HG03039 (cell line): ENCODE measurements around the gene C11orf86.

Source experiments
- ATAC-seq: cut with Tn5 transposase; IDR thresholded peaks from one replicate; pipeline ENCODE4 v1.9.1; 2021; ENCODE audit warnings: mild to moderate bottlenecking, moderate library complexity; ENCODE audit not compliant: unreplicated experiment

Gene C11orf86

DNA sequence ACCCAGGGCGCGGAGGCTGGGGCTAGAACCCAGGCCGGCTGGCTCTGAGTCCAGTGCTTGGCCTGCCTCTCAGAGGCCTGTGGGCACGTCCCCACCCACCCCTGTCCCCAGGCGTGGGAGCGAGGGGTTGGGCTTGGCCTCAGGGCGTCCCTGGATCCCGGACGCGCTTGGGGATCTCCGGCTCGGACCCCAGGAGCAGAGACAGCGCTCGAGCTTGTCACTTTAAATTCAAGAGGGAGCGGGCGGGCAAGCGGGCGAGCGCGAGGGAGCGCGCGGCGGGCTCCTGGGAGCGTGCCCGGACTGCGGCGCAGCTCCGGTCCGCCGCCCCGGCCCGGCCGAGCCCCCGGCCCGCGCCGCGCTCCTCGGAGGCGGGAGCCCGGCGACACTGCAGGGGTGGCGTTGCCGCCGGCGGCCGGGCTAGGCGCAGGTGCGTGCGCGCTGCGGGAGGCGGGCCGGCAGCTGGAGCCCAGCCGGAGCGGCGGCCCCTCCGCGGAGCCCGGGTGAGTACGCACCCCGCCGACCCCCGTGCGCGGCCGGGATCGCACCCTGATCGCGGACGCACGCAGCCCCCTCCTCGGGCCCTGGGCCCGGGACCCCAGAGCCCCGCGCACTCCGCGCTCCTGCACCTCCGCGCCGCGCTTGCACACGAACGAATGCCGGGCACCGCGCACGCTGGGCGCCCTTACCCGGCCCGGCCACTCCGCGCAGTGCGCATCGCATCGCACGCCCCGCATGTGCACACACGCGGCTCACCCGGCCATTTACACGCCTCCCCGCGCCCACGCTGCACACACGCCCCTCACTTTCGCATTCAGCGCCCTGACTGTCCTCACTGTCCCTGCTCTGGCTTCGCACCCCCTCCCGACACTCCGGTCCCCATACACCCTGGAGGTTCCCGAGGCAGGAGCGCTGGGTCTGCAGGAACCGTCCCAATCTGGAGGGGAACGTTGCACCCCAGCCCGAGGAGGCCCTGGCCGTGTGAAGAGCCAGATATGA is 48.2 kb downstream of the C11orf86 start, which contains the start of gene SYT12:
Gene SYT12, plus strand, starts transcription at position 174 of the 996 bp plus-strand sequence. CDS start 7,011 bp downstream, outside the sequence.
- ATAC-seq = no peak

DNA sequence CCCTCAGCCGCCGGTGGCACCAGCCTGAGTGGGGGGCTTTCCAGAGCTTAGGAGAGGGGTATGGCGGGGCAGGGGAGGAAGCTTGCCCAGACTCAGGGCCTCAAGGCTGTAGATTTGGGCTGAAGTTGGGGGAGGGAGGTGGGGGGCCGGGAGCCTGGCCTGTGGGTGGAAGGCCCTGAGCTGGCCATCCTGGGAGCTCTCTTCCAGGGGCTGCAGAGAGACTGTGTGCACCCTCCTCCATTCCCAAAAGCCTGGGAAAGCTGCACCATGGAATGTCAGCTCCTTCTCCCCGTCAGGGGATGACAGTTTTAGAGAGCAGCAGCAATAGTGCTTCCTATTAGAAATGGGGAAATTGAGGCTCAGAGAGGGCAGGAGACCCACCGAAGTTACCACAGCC is 48.9 kb downstream of the C11orf86 start:
- ATAC-seq = no peak

DNA sequence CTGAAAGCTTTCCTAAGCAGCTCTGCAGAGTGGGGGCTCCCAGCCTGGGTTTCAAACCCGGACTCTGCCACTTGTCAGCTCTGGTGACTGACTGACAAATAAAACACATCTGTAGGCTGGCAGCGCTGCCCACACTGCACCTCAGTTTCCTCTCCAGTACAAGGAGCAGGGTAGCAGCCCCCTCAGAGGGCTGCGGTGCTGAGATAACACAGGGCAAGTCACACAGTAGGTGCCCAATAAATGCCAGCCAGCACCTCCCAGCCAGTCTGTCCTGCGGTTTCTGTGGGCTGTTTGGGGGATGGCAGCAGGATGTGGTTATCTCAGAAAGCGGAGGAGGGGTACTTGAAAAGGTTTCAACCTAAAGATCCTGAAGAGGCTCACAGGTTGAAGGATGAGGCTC is 49.3 kb downstream of the C11orf86 start:
- no peak for ATAC-seq

DNA sequence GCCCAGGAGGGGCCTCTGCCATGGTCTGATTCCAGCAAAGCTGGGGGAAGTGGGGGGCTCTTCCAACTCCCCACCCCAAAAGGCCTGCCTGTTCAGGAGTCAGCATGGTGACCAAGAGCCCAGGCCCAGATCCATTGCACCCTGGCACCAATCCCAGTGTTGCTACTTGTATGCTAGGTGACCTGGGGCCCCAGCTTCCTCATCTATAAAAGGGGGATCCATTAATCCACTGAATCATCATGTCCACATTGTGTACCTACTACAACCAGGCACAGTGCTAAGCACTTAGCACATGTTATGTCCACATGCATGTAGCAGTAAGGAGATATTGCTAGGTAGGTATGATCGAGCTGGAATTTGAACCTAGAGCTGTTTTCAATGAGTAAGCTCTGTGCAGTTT is 49.9 kb downstream of the C11orf86 start:
- no peak for ATAC-seq

DNA sequence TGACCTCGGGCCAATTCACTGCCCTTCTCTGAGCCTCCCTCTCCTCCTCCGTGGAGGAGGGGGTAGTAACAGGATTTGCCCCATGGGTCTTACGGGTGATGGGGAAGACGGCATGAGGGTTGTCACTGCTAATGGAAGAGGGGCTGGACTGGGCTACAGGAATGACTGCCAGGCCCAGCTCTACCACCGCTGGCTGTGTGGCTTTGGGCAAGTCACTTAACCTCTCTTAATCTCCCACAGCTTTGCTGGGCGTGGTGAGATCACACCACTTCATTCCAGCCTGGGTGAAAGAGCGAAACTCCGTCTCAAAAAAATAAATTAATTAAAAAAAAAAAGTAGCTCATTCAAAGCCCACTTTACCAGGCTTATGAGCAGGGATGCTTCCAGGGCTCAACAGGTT is 50.6 kb downstream of the C11orf86 start:
- ATAC-seq = no peak
